ENCODE measurements around the gene KIF27. TPM values are rescaled to one million over a fixed set of nuclear protein-coding genes. Genes with fewer than 3 reads are reported as not detected.
"Not testable (repeated sequence)": the region's sequence is repeated elsewhere in the genome, so short reads cannot be mapped to it uniquely, and the experiment has no call there.

The KIF27 gene
- total and polyA plus RNA-seq, 5 donors: 0.75 to 6.5 (median 4.3) TPM

GRCh38 chr9:83809213-83809612 lies 112.0 kb downstream of the KIF27 start:
- intact Hi-C loops (cut with DNase I): not testable (repeated sequence)

GRCh38 chr9:83804454-83804853 lies 116.8 kb downstream of the KIF27 start:
- H3K9me3 ChIP-seq (ENCODE audit: control insufficient read depth, low read length); intact Hi-C loops (cut with DNase I); H3K27me3 ChIP-seq (ENCODE audit: control insufficient read depth, insufficient read depth); H3K4me1 ChIP-seq (ENCODE audit: control insufficient read depth, insufficient read depth, low read length); H3K4me3 ChIP-seq (ENCODE audit: low read length); ATAC-seq; H3K27ac ChIP-seq (ENCODE audit: low read length): not testable (repeated sequence)
- peak in 1 of 3 donors; percentile 49 for DNase-seq
- 95% methylated on average over 29 of the region's 31 CpGs for WGBS

More at GRCh38 chr9:83809213-83809612, 112.0 kb downstream of the KIF27 start:
- not testable (repeated sequence) for H3K27ac ChIP-seq (ENCODE audit: low read length); DNase-seq; H3K9me3 ChIP-seq (ENCODE audit: control insufficient read depth, low read length); H3K4me3 ChIP-seq (ENCODE audit: low read length); ATAC-seq; H3K4me1 ChIP-seq (ENCODE audit: control insufficient read depth, insufficient read depth, low read length); H3K27me3 ChIP-seq (ENCODE audit: control insufficient read depth, insufficient read depth)
- 84% methylated on average over 1 of the region's 1 CpG for WGBS

- H3K4me1 ChIP-seq (ENCODE audit: control insufficient read depth, insufficient read depth, low read length); H3K4me3 ChIP-seq (ENCODE audit: low read length); H3K27me3 ChIP-seq (ENCODE audit: control insufficient read depth, insufficient read depth); H3K27ac ChIP-seq (ENCODE audit: low read length); H3K9me3 ChIP-seq (ENCODE audit: control insufficient read depth, low read length); intact Hi-C loops (cut with DNase I); ATAC-seq: not testable (repeated sequence)
- DNase-seq: peak in 1 of 3 donors; percentile 50
- WGBS: 97% methylated on average over 30 of the region's 33 CpGs
Measured at GRCh38 chr9:83803941-83804340, 117.3 kb downstream of the KIF27 start.

GRCh38 chr9:83800236-83801033 lies 120.8 kb downstream of the KIF27 start:
- WGBS: 87% methylated on average over 13 of the region's 13 CpGs
- ATAC-seq: no peak
- Histone ChIP-seq H3K4me3 (ENCODE audit: low read length) (no peak overlapping the region), H3K4me1 (ENCODE audit: control insufficient read depth, insufficient read depth, low read length) (no peaks in the 10 kb centered on the region), H3K27ac (ENCODE audit: low read length) (no peak overlapping the region), H3K27me3 (ENCODE audit: control insufficient read depth, insufficient read depth) (no peaks in the 10 kb centered on the region), H3K9me3 (ENCODE audit: control insufficient read depth, low read length) (no peaks in the 10 kb centered on the region)
- DNase-seq: no peak
- intact Hi-C loops (cut with DNase I): no loop called here

GRCh38 chr9:83794051-83794450 lies 127.2 kb downstream of the KIF27 start:
- Histone ChIP-seq H3K9me3 (ENCODE audit: control insufficient read depth, low read length) (no peaks in the 10 kb centered on the region), H3K27ac (ENCODE audit: low read length) (no peak overlapping the region), H3K4me3 (ENCODE audit: low read length) (no peak overlapping the region), H3K27me3 (ENCODE audit: control insufficient read depth, insufficient read depth) (no peaks in the 10 kb centered on the region), H3K4me1 (ENCODE audit: control insufficient read depth, insufficient read depth, low read length) (no peaks in the 10 kb centered on the region)
- ATAC-seq: no peak
- no peak for DNase-seq
- WGBS: 98% methylated on average over 2 of the region's 2 CpGs
- intact Hi-C loops (cut with DNase I): no loop called here

GRCh38 chr9:83792746-83793145 lies 128.5 kb downstream of the KIF27 start:
- Histone ChIP-seq H3K27ac (ENCODE audit: low read length) (no peak overlapping the region), H3K27me3 (ENCODE audit: control insufficient read depth, insufficient read depth) (no peaks in the 10 kb centered on the region), H3K9me3 (ENCODE audit: control insufficient read depth, low read length) (no peaks in the 10 kb centered on the region), H3K4me1 (ENCODE audit: control insufficient read depth, insufficient read depth, low read length) (no peaks in the 10 kb centered on the region), H3K4me3 (ENCODE audit: low read length) (no peak overlapping the region)
- intact Hi-C loops (cut with DNase I): no loop called here
- ATAC-seq: no peak
- 83% methylated on average over 1 of the region's 1 CpG for WGBS
- DNase-seq: no peak

Small RNA genes lying within 50 kb of the gene (microRNA-seq; reads per million reads assigned to microRNA genes)
- gene MIR7-1: 19.8 to 33.7 reads per million in 2 donors

Other genes with a start within 250 kb of the KIF27 start
- gene UBQLN1, start 213.5 kb downstream of the KIF27 start, total RNA-seq: 10 to 100 TPM; 81.3 to 88.8 (median 87.1) TPM
- gene UBQLN1, start 213.5 kb downstream of the KIF27 start, polyA plus RNA-seq: 31.8 TPM
- gene GKAP1, start 103.7 kb downstream of the KIF27 start, total RNA-seq: 10 to 100 TPM; 13.6 to 17.6 (median 16.8) TPM
- 18.6 TPM for gene GKAP1, start 103.7 kb downstream of the KIF27 start, polyA plus RNA-seq
- gene HNRNPK, start 58.8 kb upstream of the KIF27 start, total RNA-seq: 100 to 1,000 TPM; 304 to 327 (median 310) TPM
- 215 TPM for gene HNRNPK, start 58.8 kb upstream of the KIF27 start, polyA plus RNA-seq
- 1 to 10 TPM; 2.3 to 5.6 (median 4.5) TPM for gene RMI1, start 59.4 kb upstream of the KIF27 start, total RNA-seq
- 2.0 TPM for gene RMI1, start 59.4 kb upstream of the KIF27 start, polyA plus RNA-seq